ENCODE measurements around the gene SRGAP3.

Gene SRGAP3

DNA sequence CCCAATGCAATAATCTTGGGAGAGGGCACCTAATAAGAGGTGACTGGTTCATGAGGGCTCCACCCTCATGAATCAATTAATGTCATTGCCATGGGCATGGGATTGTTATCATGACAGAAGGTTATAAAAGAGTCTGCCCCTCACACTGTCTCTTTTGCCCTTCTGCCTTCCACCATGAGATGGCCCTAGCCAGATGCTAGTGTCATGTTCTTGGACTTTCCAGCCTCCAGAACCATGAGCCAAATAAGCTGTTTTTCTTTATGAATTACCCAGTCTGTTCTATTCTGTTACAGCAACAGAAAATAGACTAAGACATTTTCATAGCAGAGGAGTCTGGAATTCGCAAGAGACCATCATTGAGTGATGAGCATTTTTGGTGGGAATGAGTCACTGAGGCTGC is 270.2 kb downstream of the SRGAP3 start:
- in situ Hi-C loops (cut with MboI; ENCODE audit: low sequenced_read_pairs), result loop anchor here (10.0 kb wide), 1 partner anchor 316 kb away; no protein-coding TSS in a partner anchor

DNA sequence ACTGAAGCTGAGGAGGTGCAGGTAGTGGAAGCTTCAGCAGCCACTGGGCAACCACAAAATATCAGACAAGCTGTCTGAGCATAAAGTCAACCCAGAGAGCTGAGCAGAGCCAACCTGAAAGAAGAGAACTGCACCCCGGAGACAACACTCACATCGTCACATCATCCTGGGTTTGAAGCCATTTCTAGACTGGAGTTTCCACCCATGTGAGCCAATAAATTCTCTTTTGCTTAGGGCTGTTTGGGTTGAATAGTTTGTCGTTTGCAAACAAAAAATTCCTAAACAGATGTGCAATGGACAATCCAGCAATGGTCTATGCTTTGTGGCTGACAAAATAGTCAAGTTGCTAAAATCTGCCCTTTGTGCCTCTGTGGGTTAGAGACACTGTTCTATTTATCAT is 270.9 kb downstream of the SRGAP3 start:
- in situ Hi-C loops (cut with MboI; ENCODE audit: low sequenced_read_pairs), result loop anchor here (10.0 kb wide), 1 partner anchor 316 kb away; no protein-coding TSS in a partner anchor

DNA sequence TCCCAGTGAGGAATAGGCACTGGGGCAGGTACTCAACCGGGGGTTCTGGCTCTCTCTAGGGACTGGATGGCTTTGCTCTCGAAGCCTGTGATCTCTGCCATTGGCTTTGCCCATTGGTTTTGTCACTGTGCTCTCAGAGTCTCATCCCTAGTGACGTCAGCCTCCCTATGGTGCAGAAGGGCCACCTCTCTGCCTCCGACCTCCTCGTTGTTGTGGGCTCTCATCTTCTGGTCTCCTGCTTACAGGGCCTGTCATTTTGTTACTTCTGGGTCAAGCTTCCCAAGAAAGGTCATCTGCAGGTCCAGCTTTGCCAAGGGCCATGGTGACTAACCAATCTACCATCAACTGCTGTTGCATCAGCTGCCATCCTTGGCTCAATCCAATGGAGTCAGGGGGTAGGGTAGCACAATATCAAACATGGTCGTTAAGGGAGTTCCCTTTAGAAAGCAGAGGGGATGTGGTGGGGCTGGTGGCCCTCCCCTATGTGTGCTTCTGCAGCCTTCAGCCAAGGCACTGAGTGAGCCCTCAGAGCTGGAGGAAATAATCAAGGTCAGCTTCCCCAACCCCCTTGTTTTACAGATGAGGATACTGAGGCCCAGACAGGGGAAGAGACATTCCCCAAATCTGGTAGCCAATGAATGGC is 272.8 kb downstream of the SRGAP3 start:
- in situ Hi-C loops (cut with MboI; ENCODE audit: low sequenced_read_pairs), result loop anchor here (10.0 kb wide), 1 partner anchor 318 kb away; no protein-coding TSS in a partner anchor

DNA sequence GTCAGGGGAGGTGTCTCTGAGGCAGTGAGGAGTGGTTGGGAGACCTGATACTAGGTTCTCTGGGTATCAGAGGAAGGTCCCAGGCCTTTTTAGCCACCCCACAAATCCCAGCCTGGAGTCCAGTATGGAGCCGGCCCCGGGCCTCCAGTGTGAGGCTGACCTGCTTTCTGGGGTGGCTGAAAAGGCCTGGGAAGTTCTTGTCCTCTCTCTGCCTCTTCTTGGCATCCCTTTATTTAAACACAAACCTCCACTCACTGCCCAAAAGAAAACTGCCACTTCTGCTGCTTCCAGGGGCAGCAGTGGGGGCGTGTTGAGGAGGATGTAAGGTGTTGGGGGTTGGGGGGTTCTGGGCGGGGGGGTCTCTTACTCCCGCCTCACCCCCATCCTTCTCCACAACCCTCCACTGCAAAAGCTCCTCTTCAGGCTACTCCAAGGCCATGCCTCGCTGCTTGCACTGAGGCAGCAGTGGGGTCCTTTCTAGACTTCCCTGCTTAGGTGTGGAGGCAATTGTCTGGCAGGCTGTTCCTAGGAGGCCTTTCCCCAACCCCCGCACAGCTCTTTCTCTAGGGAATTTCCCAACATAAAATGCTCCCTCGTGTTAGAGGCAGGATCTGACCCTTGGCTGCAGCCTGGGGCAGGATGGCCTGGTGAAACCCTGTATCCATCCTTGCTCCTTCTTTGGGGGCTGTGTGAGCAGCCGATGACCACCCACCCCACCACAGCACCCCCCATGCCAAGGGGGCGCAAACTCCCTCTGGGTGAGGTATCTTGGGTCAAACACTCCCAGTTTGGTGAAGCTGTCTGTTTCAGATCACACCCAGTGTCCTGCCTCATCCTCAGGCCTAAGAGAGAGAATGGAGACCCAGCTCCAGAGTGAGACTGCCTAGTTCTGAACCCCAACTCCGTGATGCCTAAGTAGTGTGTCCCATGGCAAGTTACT is 274.1 kb downstream of the SRGAP3 start:
- in situ Hi-C loops (cut with MboI; ENCODE audit: low sequenced_read_pairs), result loop anchor here (10.0 kb wide), 1 partner anchor 319 kb away; no protein-coding TSS in a partner anchor

DNA sequence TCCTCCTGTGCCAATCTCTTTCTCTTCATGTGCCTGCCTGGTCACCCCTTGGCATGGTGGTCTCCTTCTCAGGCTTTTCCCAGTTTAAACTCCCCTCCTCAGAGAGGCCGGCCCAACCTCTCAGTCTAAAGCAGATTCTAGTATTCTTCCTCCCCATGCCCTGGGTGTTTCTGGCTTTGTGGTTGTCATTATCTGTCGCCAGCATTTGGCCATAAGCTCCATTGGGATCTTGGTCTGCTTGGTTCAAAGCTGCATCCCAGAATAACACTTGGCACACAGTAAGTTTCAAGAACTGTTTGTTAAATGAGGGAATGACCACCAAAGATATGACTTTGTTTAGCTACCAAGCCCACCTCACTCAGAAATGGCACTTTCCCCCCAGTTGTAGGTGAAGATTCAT is 275.0 kb downstream of the SRGAP3 start:
- in situ Hi-C loops (cut with MboI; ENCODE audit: low sequenced_read_pairs), result loop anchor here (10.0 kb wide), 1 partner anchor 320 kb away; no protein-coding TSS in a partner anchor

DNA sequence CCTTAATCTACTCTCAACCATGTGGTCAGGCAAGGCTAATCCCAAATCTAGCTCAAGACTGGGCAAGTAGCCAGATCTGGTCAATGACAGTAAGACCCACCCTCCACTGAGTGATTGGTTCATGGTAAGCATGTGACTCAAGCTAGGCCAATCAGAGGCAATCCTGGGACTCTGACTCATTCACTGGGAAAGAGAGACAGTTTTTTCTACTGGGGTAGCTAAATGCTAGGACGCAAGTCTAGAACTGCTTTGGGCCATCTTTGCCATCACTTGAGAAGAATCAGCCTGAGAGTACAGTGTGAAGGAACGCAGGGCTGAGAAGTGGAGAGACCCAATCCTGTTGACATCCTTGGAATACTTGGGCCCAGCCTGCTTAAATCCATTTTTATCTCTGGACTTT is 276.8 kb downstream of the SRGAP3 start:
- in situ Hi-C loops (cut with MboI; ENCODE audit: low sequenced_read_pairs), result loop anchor here (10.0 kb wide), 1 partner anchor 322 kb away; no protein-coding TSS in a partner anchor

DNA sequence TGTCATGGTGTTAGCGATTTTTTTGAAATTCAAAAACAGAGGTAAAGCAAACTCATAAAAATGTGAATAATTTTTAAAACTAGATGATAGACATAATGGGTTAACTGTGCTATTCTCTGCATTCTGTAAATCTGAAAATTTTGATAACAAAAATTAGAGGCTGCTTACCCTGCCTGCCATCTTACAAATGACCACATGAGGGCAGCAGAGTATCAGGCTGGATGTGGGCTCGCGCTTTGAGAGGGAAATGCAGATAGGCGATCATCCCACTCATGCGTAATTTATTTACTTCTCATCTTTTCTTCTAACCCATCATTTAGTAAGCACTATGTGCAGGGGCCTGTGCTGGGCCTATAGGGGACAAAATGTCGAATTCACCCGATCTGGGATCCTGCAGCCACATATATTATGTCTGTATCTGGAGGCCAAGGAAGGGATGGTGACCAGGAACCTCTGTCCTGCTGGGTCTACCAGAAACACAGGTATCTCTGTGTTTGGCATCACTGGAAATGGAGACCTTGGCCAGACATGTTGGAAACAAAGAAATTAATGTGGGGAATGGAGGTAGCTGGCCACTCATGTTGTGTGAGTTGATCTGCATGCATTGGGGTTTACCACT is 278.4 kb downstream of the SRGAP3 start:
- in situ Hi-C loops (cut with MboI; ENCODE audit: low sequenced_read_pairs), result loop anchor here (10.0 kb wide), 1 partner anchor 324 kb away; no protein-coding TSS in a partner anchor

DNA sequence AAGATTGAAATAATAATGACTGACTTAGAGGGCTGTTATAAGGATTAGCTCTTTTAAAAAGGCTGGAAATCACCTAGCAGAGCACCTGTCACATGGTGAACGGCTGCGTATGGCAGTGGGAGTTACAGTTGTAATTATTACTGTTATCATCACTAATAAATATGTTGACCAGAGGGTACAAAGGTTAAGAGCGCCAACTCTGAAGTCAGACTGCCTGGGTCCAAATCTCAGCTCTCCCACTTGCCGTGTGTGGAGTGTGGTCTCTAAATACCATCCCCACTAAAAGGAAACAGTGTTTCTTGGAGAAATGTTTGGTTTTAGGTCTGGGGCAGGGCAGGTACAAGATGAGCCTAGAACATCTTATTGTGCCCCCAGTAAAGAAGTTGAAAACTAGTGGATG is 280.2 kb downstream of the SRGAP3 start:
- in situ Hi-C loops (cut with MboI; ENCODE audit: low sequenced_read_pairs), result no loop called here

DNA sequence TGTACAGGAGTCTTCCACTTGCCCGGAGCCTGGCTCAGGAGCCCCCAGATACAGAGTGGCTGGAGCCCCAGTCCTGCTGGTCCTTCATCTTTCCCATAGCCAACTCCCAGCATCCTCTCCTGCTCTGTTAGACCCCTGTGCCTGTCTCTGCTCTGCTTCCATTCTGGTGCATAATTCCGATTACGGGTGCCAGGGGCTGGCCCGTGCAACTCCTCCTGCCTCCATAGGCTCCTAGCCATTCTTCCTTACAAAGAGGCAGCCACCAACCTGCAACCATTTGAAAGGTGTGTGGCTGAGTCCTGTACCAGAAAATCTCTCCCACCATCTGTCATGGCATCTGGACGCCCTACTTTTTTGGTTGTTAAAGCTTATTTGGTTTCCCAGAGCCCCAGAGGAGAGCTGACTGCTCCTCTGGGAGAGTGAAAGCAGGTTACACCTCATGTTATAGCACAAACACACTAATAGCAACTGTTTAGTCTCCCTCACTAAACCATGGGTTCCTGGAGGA is 281.0 kb downstream of the SRGAP3 start:
- in situ Hi-C loops (cut with MboI; ENCODE audit: low sequenced_read_pairs), result no loop called here

DNA sequence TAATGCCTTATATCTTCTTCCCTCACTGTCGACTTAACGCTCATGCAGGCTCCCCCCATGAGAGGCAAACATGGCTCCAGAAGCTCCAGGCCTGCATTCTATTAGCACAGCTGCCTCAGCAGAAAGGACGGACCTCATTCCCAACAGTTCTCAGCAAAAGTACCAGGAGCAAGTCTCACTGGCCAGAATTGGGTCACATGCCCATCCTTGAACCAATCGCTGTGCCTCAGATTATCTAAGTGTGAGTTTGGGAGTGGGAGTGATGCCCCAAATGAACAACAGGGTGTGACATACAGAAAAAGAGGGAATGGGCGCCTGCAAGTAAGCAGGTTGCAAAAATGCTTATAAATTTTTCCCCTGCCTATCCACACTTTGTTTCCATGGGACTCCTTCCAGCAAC is 281.9 kb downstream of the SRGAP3 start:
- in situ Hi-C loops (cut with MboI; ENCODE audit: low sequenced_read_pairs), result no loop called here

DNA sequence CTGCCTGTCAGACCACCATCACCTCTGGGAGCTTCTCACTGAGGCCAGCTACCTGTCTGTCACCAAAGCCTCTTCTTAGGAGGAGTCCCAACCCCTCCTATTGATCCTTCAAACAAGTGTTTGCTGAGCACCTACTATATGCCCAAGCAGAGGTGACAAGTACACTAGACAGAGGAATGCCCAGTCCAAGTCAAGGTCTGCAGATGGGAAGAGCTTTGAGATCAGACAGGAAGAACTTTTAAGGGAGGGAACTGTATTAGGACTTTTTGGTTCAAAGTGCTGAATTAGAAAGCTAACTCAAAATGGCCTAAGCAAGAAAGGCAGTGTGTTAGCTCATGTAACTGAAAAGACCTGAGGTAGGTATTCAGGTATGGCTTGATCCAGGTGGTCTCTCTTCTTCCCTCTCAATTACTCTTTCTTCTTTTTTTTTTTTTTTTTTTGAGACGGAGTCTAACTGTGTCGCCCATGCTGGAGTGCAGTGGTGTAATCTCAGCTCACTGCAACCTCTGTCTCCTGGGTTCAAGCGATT is 282.6 kb downstream of the SRGAP3 start:
- in situ Hi-C loops (cut with MboI; ENCODE audit: low sequenced_read_pairs), result no loop called here

DNA sequence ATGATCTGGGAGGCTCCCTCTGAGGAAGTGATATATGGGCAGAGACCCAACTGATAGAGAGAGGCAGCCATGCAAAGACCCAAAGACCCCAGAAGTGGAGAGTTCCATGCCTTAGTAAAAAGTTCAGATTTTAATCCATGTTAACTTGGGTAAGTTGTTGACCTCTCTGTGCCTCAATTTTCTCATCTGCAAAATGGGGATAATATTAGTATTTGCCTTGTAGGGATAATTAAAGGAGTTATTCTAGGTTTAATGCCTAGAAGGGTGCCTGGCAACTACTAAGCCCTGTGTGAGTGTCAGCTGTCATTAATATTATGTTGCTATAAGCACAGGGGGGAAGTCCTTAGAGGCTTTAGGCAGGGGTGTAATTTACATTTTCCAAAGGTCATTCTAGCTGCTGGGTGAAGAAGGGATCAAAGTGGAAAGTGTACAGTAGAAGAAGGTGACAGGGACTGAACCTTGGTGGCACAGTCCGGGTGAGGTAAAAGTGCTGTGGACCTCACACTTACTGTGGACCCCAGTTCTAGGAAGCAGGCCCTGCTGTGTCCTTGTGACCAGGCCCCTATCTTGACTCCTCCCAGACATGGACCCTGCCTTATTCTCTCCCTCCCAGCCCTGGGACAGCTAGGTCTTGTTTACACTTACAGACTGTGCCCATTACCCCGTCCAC is 283.2 kb downstream of the SRGAP3 start:
- in situ Hi-C loops (cut with MboI; ENCODE audit: low sequenced_read_pairs), result no loop called here

DNA sequence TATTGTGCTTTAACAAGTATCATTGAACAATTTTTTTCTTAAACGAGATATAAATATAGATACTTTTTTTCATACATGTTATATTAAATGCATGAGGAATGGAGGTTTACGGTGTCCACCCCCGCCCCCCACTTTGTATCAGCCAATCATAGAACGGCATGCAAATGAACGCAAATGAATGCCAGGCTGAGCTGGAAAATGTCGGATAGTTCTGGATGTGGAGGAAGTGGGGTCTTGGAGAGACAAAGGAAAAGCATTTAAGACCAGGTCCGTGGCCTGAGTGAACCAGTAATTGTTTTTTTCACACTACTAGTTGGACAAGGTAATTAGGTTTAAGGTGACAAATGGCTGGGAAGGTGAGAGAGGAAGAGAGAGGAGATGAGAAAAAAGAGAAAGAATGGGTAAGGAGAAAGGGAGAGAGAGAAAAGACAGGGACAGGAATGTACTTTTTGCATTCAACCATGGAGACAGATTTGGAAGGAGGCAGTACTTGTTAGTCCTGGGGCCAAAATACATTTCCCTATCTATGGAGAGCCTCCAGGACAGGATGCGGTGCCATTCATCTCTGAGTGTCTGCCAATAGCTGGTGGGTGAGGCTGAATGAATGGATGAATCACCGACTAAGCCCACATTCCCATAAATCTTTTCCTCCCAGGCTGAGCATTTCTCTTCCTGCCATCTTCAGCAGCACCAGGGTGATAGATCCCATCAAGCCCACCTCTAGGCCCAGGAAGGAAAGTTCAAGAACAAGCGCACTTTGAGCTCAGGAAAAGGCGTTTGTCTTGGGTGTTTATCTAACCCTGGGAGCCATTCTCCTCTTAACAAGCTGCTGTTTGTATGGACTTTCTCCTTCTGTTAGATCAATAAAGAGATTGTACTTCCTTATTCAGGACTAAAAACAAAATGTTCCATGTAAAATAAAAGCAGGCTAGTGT is 284.7 kb downstream of the SRGAP3 start:
- in situ Hi-C loops (cut with MboI; ENCODE audit: low sequenced_read_pairs), result no loop called here

DNA sequence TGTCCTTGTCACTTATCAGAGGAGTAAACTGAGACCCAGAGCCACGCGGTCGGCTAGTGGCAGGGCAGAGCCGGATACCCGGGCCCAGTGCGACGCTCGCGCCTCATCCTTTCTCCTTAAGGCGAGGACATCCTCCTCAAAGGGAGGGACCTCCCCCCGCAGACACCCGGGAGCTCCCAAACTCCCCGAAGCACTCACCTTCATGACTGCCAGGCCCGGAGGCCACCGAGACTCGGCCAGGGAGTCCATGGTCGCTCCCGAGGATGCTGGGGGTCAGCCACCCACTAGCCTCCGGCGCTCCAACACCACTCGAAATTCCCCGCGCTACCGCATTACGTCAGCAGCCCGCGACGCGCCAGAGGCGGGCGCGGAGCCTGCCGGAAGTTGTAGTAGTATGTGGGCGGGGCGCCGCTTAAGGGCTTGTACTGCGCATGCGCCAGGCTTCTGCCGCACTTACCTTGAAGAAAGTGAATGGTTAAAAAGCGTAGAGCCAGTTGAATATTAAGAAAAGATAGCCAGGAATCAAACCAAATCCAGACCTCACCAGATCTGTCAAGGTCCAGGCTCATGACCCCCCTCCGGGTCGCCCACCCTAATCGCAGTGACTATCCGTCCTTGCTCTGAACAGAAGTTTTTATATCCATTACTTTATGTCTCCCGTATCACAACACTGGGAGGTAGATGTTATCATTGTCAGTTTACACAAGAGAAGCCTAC is 286.2 kb downstream of the SRGAP3 start, which contains the start of gene RAD18:
Gene RAD18 (minus strand): TSS at position 336 of the 717 bp plus-strand sequence. CDS start 87 bp downstream, at position 249.
- in situ Hi-C loops (cut with MboI; ENCODE audit: low sequenced_read_pairs), result no loop called here

DNA sequence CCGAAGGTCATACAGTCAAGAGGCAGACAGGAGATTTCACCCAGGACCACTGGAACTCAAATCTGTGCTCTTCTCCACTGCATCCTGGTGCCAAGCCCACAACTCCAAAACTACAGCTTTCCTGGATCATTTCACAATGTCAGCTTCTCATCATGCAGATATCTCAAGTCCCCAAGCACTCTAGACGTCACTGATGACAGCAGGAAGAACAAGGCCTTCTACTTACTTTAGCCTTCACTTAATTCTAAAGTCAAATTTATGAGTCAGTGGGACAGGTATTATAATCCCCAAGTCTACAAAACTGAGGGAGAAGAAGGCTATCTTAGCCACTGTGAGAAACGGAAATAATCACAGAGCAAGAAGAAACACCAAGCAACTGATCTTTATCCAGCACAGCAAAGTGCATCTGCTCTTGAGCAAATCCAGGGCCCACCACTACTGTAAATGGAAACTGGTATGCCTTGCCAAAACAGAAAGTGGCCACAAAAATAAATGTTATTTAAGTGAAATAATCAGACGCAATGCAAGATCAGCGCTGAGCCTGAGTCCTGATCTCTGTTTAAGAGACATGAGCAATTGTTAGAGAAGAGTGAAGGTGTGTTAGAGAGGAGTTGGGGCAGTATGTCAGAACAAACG is 287.1 kb downstream of the SRGAP3 start:
- in situ Hi-C loops (cut with MboI; ENCODE audit: low sequenced_read_pairs), result no loop called here

DNA sequence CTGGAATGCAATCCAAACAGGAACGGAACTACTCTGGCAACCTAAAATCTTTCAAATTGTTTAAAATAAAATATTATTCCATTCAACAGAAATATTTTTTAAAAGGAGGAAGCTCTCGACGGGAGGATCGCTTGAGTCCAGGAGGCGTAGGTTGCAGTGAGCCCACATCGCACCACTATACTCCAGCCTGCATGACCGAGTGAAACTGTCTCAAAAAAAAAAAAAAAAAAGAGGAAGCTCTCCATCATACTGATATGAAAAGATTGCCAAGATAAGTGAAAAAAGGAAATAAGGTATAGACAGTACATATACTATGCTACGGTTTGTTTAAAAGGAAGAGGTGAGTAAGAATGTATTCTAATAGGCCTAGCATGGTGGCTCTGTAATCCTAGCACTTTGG is 289.8 kb downstream of the SRGAP3 start:
- in situ Hi-C loops (cut with MboI; ENCODE audit: low sequenced_read_pairs), result no loop called here

DNA sequence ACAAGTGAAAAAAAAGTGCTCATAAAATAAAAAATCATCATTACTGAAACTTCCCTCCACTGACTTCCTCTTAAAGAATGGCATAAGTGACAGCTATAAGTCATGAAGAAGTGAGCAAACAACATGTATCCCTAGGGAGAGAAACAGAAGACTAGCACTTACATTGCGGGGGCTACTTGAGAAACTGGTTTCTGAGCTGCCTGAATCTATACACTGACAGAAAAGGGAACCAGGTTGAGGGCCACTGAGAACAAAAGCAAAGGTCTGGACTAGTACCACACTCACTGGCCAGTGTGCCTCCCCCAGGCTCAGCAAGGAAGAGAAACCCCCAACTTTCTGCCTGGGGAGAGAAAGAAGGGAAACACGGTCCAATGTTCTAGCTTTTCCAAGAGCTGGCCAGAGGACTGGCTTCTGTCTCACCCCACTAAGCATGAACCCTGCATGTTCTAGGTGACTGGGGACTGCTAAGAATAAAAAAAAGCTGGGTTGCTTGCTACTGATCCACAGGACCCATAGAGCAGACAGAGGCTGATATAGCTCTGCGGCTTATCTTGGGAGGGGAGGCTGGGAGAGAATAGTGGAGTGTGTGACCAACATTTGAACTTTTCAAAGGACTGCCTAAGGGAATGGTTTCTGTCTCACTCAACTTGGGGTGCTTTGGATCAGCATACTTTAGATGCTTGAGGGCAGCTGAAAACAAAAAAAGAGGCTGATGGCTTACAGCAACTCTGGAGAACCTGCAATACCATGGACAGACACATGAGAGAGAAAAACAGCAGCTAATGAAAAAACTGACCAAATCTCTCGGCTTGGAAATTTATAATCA is 294.3 kb downstream of the SRGAP3 start:
- in situ Hi-C loops (cut with MboI; ENCODE audit: low sequenced_read_pairs), result no loop called here
